ENCODE results near the gene HMOX1.

- TF ChIP-seq CTCF (IDR thresholded peaks at IDR 0.05; ENCODE audit: low read depth, low read length, poor library complexity, severe bottlenecking) (peak; percentile 88), EZH2phosphoT487 (IDR thresholded peaks at IDR 0.05; ENCODE audit: borderline replicate concordance, low read length) (no peak)
These were observed 50.0 kb downstream of the HMOX1 start for GRCh38 chr22:35430897-35431322.

Measured in DOHH2 (cell line).